GM19468 (cell line): Measurements from ENCODE around the gene MCCC2.

Experiments
- ATAC-seq: cut with Tn5 transposase; IDR thresholded peaks from one replicate; pipeline ENCODE4 v1.9.1; 2021; ENCODE audit warnings: mild to moderate bottlenecking, moderate library complexity, moderate number of reproducible peaks; ENCODE audit not compliant: unreplicated experiment; ENCODE audit errors: extremely low read depth

MCCC2 gene

GRCh38 chr5:71706906-71707305 lies 119.8 kb downstream of the MCCC2 start:
- ATAC-seq: no peak
